C4-2B (cell line): ENCODE measurements around the gene KRT79.

Experiments used
- H3K27ac ChIP-seq: fragments of 450-650 bp; 2 replicates; pipeline ENCODE4 v1.5.1; 2017
- ZFX ChIP-seq: fragments of 450-650 bp; IDR thresholded peaks from 2 replicates; pipeline ENCODE4 v1.6.1; 2017
- TF ChIP-seq, protein P1 (sequence below): fragments of 450-650 bp; conservative IDR thresholded peaks from 2 replicates; pipeline ENCODE4 v1.5.1; 2017; ENCODE audit warnings: mild to moderate bottlenecking

KRT79 gene

DNA sequence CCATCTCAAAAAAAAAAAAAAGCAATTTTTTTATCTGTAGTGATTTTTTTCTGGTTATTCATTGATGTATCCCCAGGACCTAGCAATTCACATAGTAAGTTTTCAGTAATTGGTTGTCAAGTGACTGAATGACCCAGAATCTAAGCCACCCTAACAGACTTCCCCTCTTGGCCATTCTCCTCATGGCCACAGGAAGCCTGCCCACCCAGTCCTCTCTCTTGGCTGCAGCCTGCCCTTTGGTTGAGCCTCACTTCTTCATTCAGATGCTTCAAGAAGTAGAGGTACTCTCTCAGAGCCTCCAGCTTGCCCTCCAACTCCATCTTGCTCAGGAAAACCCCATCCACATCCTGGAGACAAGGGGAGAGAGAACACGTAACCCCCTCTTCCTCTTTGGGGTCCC lies 11.8 kb upstream of the KRT79 start:
- TF ChIP-seq ZFX: no peak
- TF ChIP-seq, protein P1, sequence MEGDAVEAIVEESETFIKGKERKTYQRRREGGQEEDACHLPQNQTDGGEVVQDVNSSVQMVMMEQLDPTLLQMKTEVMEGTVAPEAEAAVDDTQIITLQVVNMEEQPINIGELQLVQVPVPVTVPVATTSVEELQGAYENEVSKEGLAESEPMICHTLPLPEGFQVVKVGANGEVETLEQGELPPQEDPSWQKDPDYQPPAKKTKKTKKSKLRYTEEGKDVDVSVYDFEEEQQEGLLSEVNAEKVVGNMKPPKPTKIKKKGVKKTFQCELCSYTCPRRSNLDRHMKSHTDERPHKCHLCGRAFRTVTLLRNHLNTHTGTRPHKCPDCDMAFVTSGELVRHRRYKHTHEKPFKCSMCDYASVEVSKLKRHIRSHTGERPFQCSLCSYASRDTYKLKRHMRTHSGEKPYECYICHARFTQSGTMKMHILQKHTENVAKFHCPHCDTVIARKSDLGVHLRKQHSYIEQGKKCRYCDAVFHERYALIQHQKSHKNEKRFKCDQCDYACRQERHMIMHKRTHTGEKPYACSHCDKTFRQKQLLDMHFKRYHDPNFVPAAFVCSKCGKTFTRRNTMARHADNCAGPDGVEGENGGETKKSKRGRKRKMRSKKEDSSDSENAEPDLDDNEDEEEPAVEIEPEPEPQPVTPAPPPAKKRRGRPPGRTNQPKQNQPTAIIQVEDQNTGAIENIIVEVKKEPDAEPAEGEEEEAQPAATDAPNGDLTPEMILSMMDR: no peak

DNA sequence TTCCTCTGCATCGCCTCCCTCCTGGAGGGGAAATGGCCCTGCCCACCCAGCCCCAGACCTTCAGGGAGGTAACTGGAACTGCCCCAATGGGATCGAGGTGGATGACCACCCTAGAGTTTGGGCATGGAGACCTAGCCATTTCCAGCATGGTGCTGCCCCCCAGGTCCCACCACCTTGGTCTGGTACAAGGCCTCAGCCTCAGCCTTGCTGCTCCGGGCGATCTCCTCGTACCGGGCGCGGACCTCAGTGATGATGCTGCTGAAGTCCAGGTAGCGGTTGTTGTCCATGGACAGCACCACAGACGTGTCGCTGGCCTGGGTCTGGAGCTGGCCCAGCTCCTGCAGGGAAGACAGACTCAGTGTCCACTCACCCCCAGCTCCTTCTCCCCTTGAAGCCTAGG lies 10.3 kb upstream of the KRT79 start:
- TF ChIP-seq, protein P1: no peak
- no peak for TF ChIP-seq ZFX
- H3K27ac ChIP-seq: no peak overlapping the region

More for the DNA sequence above, 11.8 kb upstream of the KRT79 start:
- no peak overlapping the region for H3K27ac ChIP-seq

GRCh38 chr12:52839436-52840105 lies 5.5 kb upstream of the KRT79 start:
- TF ChIP-seq, protein P1: no peak
- TF ChIP-seq ZFX: no peak
- no peak overlapping the region for H3K27ac ChIP-seq

DNA sequence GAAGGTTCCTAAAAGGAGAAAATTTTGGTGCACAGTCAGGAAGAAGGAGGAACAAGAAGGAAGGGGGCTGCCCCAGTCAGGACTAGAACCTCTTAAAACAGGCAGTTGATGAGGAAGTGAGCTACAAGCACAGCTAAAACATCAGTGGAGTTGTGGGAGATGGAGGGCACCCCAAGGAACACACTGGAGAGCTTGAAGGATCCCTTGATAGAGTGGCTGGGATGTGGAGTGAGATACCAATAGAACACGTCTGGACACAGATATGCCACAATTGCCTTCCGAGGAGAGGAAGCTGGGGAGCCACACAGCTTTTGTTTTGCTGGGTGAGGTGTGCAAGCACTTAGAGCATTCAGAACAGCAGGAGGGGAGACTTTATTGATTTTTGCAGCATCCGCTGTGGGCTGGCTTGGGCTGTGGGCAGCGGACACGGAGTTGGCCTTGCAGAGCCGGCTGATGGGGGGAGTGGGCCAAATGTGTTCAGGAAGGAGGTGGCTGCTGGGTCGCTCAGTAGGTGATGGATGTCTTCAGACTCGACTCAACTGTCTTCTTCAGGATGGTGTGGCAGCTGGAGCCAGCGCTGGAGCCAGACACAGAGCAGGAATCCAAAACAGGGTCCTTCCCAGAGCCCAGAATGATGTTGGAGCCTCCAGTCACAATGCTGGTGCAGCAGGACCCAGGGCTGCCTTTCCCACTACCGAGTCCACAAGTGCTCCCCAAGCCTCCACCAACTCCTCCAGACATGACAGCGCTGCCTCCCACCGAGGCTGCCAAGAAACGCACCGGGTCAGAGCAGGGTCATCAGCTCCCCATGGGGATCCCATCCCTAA lies 4.7 kb upstream of the KRT79 start:
- H3K27ac ChIP-seq: no peak overlapping the region
- TF ChIP-seq, protein P1: no peak

- TF ChIP-seq ZFX: no peak
- TF ChIP-seq, protein P1: no peak
- H3K27ac ChIP-seq: no peak overlapping the region
Observed at GRCh38 chr12:52837781-52838608, 3.9 kb upstream of the KRT79 start.

GRCh38 chr12:52837413-52837741 lies 3.3 kb upstream of the KRT79 start:
- H3K27ac ChIP-seq: no peak overlapping the region
- no peak for TF ChIP-seq ZFX
- TF ChIP-seq, protein P1: no peak
